Gastroesophageal sphincter (tissue), 3 donors: ENCODE measurements around the gene KIF1A.

ENCODE experiments used
- EP300 ChIP-seq: sonication (generic); formaldehyde crosslinking; IDR thresholded peaks from one replicate; pipeline ENCODE4 v1.6.1; 2017; ENCODE audit warnings: antibody characterized with exemption, mild to moderate bottlenecking
- POLR2A ChIP-seq, 2 donors: fragments of 450-650 bp; IDR thresholded peaks; one replicate each; pipeline ENCODE4 v1.6.1; 2017; ENCODE audit warnings: antibody characterized with exemption in 2 of 2, mild to moderate bottlenecking in 2 of 2, moderate library complexity in 1 of 2
- POLR2AphosphoS5 ChIP-seq: sonication (generic); formaldehyde crosslinking; IDR thresholded peaks from one replicate; pipeline ENCODE4 v1.6.1; 2017; ENCODE audit warnings: antibody characterized with exemption
- TF ChIP-seq, protein P1 (sequence below), 4 experiments: fragments of 200-600 bp in 2 of 4; fragments of 450-650 bp in 2 of 4; sonication (generic) in 1 of 4; IDR thresholded peaks; one replicate each; pipeline ENCODE4 v1.5.1; 2017 to 2019; ENCODE audit warnings: antibody characterized with exemption in 4 of 4, mild to moderate bottlenecking in 2 of 4, moderate library complexity in 2 of 4

DNA sequence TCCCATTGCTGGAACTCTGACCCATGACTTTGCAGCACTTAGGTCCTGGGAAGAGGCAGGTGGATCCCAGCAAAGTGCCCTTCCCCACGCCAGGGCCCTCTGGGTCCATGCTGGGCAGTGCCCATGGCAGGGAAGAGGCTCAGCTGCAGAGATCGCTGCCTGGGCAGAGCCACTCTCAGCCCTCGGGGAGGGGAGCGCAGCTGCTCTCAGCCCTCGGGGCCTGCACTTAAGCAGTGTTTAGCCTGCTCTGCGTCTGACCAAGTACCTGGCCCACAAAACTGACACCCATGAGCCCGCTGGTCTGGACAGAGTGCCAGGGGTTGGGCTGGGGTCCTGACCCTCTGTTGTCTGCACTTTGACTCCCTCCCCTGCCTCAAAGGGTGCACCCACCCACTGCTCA lies 82.1 kb downstream of the KIF1A start:
- TF ChIP-seq, protein P1, sequence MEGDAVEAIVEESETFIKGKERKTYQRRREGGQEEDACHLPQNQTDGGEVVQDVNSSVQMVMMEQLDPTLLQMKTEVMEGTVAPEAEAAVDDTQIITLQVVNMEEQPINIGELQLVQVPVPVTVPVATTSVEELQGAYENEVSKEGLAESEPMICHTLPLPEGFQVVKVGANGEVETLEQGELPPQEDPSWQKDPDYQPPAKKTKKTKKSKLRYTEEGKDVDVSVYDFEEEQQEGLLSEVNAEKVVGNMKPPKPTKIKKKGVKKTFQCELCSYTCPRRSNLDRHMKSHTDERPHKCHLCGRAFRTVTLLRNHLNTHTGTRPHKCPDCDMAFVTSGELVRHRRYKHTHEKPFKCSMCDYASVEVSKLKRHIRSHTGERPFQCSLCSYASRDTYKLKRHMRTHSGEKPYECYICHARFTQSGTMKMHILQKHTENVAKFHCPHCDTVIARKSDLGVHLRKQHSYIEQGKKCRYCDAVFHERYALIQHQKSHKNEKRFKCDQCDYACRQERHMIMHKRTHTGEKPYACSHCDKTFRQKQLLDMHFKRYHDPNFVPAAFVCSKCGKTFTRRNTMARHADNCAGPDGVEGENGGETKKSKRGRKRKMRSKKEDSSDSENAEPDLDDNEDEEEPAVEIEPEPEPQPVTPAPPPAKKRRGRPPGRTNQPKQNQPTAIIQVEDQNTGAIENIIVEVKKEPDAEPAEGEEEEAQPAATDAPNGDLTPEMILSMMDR (IDR thresholded peaks at IDR 0.05) = no peak
- TF ChIP-seq POLR2A (IDR thresholded peaks at IDR 0.05) (no peak), POLR2AphosphoS5 (no peak), EP300 (no peak)
